Adrenal gland (tissue), 12 donors: ENCODE results near the gene BCL11B. TPM values are rescaled to one million over a fixed set of nuclear protein-coding genes. Genes with fewer than 3 reads are reported as not detected.
"Not testable (repeated sequence)": the region's sequence is repeated elsewhere in the genome, so short reads cannot be mapped to it uniquely, and the experiment has no call there.

Experiments
- DNase-seq, 7 donors: peaks; one replicate each; pipeline ENCODE4 v3.0.0-alpha.2; 2019 to 2020
- H3K27ac ChIP-seq, 5 donors: fragments of 200-600 bp; sonication (generic) in 4 of 5; 1 replicate in 3 of 5; 2 replicates in 2 of 5; pipeline versions ENCODE4 v1.5.1 to v1.8.0; 2016 to 2020; ENCODE audit warnings: mild to moderate bottlenecking in 1 of 5
- H3K27me3 ChIP-seq: fragments of 200-600 bp; 2 replicates; pipeline ENCODE4 v1.8.0; 2021
- H3K36me3 ChIP-seq, 2 donors: fragments of 200-600 bp; replicated peaks in 1 of 2; 1 replicate in 1 of 2; 2 replicates in 1 of 2; pipeline versions ENCODE4 v1.5.1 to v1.8.0; 2018 to 2022
- H3K4me1 ChIP-seq, 2 donors: fragments of 200-600 bp; replicated peaks in 1 of 2; 1 replicate in 1 of 2; 2 replicates in 1 of 2; pipeline versions ENCODE4 v1.5.1 to v1.8.0; 2018 to 2021
- H3K4me3 ChIP-seq, 4 donors: fragments of 200-600 bp; sonication (generic) in 3 of 4; one replicate each; pipeline ENCODE4 v1.5.1; 2016 to 2018
- H3K9me3 ChIP-seq, 3 donors: fragments of 200-600 bp; sonication (generic) in 1 of 3; replicated peaks in 1 of 3; 1 replicate in 2 of 3; 2 replicates in 1 of 3; pipeline versions ENCODE4 v1.5.1 to v1.8.0; 2016 to 2021
- POLR2A ChIP-seq, 2 donors: fragments of 450-650 bp; IDR thresholded peaks; one replicate each; pipeline ENCODE4 v1.6.1; 2017; ENCODE audit warnings: antibody characterized with exemption in 2 of 2, mild to moderate bottlenecking in 2 of 2, moderate library complexity in 1 of 2
- WGBS, 4 donors: extraction: QIAGEN DNeasy Blood & Tissue Kit in 2 of 4; methylation state at CpG; one replicate each; pipeline versions ENCODE4 v1.1.5 to v1.1.7; 2013 to 2017; 5-methylcytosine and 5-hydroxymethylcytosine counted together
- intact Hi-C, 2 donors: fragments of 100-400 bp; cut with DNase I; formaldehyde crosslinking; loops; one replicate each; pipeline versions ENCODE4 v1.14.1 to v1.15.0; 2022 to 2023
- polyA plus RNA-seq, 3 donors: library from polyadenylated mRNA; stranded (reverse); fragments of 200-250 nt in 2 of 3; fragments of 350-450 nt in 1 of 3; fragmentation: Illumina TruSeq in 1 of 3; extraction: RNeasy Lipid Tissue Mini Kit (QIAGEN cat#74804) in 1 of 3; gene quantifications; one replicate each; pipeline ENCODE4 v1.2.3, GENCODE V29; 2013 to 2014
- total RNA-seq, 9 donors: library from RNA; depleted of rRNA in 4 of 9; stranded (reverse); fragments of >200 nt in 4 of 9; fragments of 120-200 nt in 1 of 9; fragmentation: NEBNext Ultra II Directional in 1 of 9; extraction: Animal tissue kit (Norgen Biotek cat#: 25700) in 1 of 9; gene quantifications; one replicate each; pipeline versions ENCODE4 v1.1.0 to v1.2.4, GENCODE V29; 2013 to 2023
- TF ChIP-seq, protein P1 (sequence below), 6 experiments: fragments of 450-650 bp in 4 of 6; fragments of 200-600 bp in 2 of 6; sonication (generic) in 1 of 6; IDR thresholded peaks; 1 replicate in 5 of 6; 2 replicates in 1 of 6; pipeline versions ENCODE4 v1.5.1 to v1.8.0; 2016 to 2021; ENCODE audit warnings: antibody characterized with exemption in 6 of 6, mild to moderate bottlenecking in 2 of 6, moderate library complexity in 1 of 6
- donor health status: healthy with polysubstance abuse.
- donor health status: Bipolar disorder and iron deficiency.
- donor health status: DM: yes; HTN: yes; CAD: no.
- donor health status: DM: no; HTN: no; CAD: no.
- donor health status: DM: no; HTN: no; CAD: no.
- donor health status: DM: yes; HTN: yes; CAD: no.

Gene BCL11B
- total and polyA plus RNA-seq, 12 donors: 0.24 to 3.2 (median 0.54) TPM

DNA sequence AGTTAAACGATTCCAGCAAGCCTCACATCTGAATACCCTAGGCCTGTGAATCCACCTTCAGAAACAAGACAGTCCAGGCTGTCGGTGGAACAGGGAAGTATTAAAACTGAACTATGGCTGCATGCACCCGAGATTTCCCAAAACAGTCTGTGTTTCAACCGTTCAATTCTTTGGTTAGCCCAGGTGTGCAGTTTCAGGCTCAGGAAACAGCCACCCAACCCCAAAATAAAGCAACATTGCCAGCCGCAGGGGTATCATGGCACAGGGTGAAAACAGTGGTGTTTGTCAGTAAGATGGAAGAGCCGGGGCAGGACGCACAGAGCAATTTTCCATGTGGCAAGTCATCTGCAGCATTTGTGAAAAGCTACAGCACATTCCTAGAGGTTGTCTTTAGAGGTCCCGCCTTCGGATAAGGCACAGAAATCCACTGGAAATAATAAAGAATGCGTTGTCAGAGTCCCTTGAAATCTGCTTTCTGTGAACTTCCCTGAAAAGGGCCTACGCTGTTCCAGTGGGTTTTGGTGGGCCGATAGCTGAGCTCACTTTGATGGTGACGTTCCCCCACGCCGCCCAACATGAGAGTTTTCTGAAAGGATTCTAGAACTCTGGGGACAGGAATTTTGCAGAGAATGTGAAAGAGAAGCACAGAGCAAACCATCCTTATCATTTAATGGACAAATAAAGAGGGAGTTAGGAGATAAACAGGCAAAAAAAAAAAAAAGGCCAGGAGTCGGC, 84.9 kb downstream of the BCL11B start:
- intact Hi-C loops: no loop called here
- Histone ChIP-seq H3K4me3 (no peak overlapping the region), H3K27me3 (no peaks in the 10 kb centered on the region), H3K27ac (no peak overlapping the region), H3K36me3 (no peaks in the 10 kb centered on the region), H3K4me1 (peaks cover 0 to 9% of the 10 kb centered on the region in 2 donors), H3K9me3 (no peaks in the 10 kb centered on the region)
- no peak for TF ChIP-seq POLR2A (IDR thresholded peaks at IDR 0.05)
- TF ChIP-seq, protein P1, sequence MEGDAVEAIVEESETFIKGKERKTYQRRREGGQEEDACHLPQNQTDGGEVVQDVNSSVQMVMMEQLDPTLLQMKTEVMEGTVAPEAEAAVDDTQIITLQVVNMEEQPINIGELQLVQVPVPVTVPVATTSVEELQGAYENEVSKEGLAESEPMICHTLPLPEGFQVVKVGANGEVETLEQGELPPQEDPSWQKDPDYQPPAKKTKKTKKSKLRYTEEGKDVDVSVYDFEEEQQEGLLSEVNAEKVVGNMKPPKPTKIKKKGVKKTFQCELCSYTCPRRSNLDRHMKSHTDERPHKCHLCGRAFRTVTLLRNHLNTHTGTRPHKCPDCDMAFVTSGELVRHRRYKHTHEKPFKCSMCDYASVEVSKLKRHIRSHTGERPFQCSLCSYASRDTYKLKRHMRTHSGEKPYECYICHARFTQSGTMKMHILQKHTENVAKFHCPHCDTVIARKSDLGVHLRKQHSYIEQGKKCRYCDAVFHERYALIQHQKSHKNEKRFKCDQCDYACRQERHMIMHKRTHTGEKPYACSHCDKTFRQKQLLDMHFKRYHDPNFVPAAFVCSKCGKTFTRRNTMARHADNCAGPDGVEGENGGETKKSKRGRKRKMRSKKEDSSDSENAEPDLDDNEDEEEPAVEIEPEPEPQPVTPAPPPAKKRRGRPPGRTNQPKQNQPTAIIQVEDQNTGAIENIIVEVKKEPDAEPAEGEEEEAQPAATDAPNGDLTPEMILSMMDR (IDR thresholded peaks at IDR 0.05): no peak
- DNase-seq: no peak
- WGBS, 4 donors: 86 to 93% (median 90%) methylated on average over 16 of the region's 16 CpGs

DNA sequence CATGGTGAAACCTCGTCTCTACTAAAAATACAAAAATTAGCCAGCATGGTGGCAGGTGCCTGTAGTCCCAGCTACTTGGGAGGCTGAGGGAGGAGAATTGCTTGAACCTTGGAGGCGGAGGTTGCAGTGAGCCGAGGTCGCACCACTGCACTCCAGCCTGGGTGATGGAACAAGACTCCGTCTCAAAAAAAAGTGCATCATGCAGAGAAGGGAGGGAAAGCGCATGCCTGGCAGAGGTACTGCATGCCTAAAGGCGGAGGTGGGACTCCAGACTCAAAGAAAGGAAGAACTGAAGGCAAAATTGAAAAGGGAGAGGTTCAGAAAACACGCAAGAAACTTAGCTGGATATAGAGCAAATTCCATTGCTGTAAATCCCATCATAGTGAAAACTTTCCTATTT, 85.7 kb downstream of the BCL11B start:
- H3K27ac ChIP-seq, intact Hi-C loops, H3K4me3 ChIP-seq, DNase-seq, H3K9me3 ChIP-seq, H3K36me3 ChIP-seq, H3K27me3 ChIP-seq, H3K4me1 ChIP-seq: not testable (repeated sequence)
- 89 to 95% (median 92%) methylated on average over 7 to 8 of the region's 8 CpGs for WGBS, 4 donors

DNA sequence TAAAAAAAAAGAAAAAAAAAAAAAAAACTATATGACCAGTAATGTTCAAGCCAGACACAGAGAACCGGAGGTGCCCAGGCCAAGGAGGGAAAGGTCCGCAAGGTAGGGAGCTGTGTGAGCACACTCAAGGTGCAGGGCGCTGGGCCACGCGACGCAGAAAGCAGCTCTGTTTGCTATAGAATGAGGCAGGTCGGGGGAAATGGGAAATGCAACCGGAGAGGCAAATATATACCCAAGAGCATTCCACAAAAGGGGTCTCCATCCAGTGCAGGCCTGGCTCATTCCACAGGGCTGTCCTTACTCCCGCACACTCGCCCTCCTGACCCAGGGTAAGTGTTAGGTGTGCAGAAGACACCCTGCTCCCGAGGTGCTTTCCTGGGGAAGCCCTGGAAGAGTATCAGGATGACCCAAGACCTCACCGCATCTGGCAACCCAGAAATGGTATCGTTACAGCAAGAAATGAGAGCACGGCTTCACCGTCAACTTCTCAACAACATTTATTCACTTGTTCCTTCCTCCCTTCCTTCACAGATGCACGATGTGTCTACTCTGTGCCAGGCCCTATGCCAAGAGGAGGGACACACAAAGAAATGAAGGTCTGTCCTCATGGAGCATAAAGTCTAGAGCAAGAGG, 86.4 kb downstream of the BCL11B start:
- TF ChIP-seq, protein P1 (IDR thresholded peaks at IDR 0.05): no peak
- no peak for TF ChIP-seq POLR2A (IDR thresholded peaks at IDR 0.05)
- WGBS, 4 donors: 93 to 97% (median 94%) methylated on average over 14 to 16 of the region's 16 CpGs
- Histone ChIP-seq H3K27ac (no peak overlapping the region), H3K27me3 (peaks cover 4% of the 10 kb centered on the region), H3K9me3 (no peaks in the 10 kb centered on the region), H3K4me1 (no peaks in the 10 kb centered on the region), H3K4me3 (no peak overlapping the region), H3K36me3 (no peaks in the 10 kb centered on the region)
- intact Hi-C loops: no loop called here
- no peak for DNase-seq

DNA sequence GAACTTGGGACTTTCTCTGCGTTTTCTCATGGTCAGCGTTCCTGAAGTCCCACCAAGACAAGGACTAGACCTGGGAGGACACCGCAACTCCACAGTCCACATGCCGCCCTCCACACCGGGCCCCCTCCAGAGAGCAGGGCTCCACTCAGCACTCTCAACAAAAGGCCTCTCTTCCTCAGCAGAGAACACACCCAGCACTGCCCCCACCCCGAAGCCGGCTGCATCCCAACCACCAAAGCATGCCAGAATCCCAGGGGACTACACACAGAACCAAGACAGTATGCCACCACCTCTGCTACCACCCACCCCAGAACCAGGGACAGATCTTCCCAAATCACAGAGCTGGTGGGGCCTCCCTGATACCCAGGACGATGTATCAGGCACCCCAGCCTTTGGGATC, 88.3 kb downstream of the BCL11B start:
- Histone ChIP-seq H3K27ac (no peak overlapping the region), H3K4me3 (no peak overlapping the region), H3K4me1 (no peaks in the 10 kb centered on the region), H3K9me3 (no peaks in the 10 kb centered on the region), H3K27me3 (peaks cover 4% of the 10 kb centered on the region), H3K36me3 (no peaks in the 10 kb centered on the region)
- WGBS, 4 donors: 80 to 92% (median 88%) methylated on average over 8 of the region's 8 CpGs
- TF ChIP-seq, protein P1 (IDR thresholded peaks at IDR 0.05): no peak
- TF ChIP-seq POLR2A (IDR thresholded peaks at IDR 0.05): no peak
- DNase-seq: no peak
- intact Hi-C loops: no loop called here
